Stimulated activated memory B cell treated with anti-CD40 and anti-IgM and Interleukin-4, amounts not matched to agents 10 μg/mL and 1 μg/mL and 100 μg/mL, for 72 hours (primary cell): ENCODE results near the gene UBXN2A.
A peak's percentile ranks its signal among the peaks of the same experiment; 100 is the strongest.
"Not testable (repeated sequence)": the region's sequence is repeated elsewhere in the genome, so short reads cannot be mapped to it uniquely, and the experiment has no call there.

ENCODE experiments used
- ATAC-seq: fragments of 150-1000 bp; cut with Tn5 transposase; 2 replicates; pipeline ENCODE4 v1.10.0; 2021
- H3K27ac Mint-ChIP-seq: one replicate; pipeline ENCODE4 v1.8.0; 2022; ENCODE audit warnings: mild to moderate bottlenecking, mixed read lengths
- H3K27me3 Mint-ChIP-seq: one replicate; pipeline ENCODE4 v1.8.0; 2022; ENCODE audit warnings: mixed read lengths
- H3K36me3 Mint-ChIP-seq: one replicate; pipeline ENCODE4 v1.8.0; 2022; ENCODE audit warnings: mixed read lengths
- H3K4me1 Mint-ChIP-seq: one replicate; pipeline ENCODE4 v1.8.0; 2022; ENCODE audit warnings: mixed read lengths
- H3K4me3 Mint-ChIP-seq: one replicate; pipeline ENCODE4 v1.8.0; 2022; ENCODE audit warnings: mild to moderate bottlenecking, moderate library complexity, mixed read lengths
- H3K9me3 Mint-ChIP-seq: one replicate; pipeline ENCODE4 v1.8.0; 2022; ENCODE audit warnings: mixed read lengths

Gene UBXN2A

GRCh38 chr2:23988371-23988770 lies 48.1 kb downstream of the UBXN2A start:
- no peak overlapping the region for H3K4me3 Mint-ChIP-seq
- H3K9me3 Mint-ChIP-seq: no peaks in the 10 kb centered on the region
- no peak for ATAC-seq
- no peaks in the 10 kb centered on the region for H3K4me1 Mint-ChIP-seq
- no peaks in the 10 kb centered on the region for H3K27me3 Mint-ChIP-seq
- H3K36me3 Mint-ChIP-seq: no peaks in the 10 kb centered on the region
- no peak overlapping the region for H3K27ac Mint-ChIP-seq

GRCh38 chr2:23992931-23993330 lies 52.7 kb downstream of the UBXN2A start:
- peaks cover 1% of the 10 kb centered on the region for H3K36me3 Mint-ChIP-seq
- no peak overlapping the region for H3K27ac Mint-ChIP-seq
- H3K9me3 Mint-ChIP-seq: no peaks in the 10 kb centered on the region

GRCh38 chr2:23993736-23994269 lies 53.5 kb downstream of the UBXN2A start:
- no peak for ATAC-seq
- peaks cover 9% of the 10 kb centered on the region for H3K36me3 Mint-ChIP-seq
- no peak overlapping the region for H3K27ac Mint-ChIP-seq
- H3K4me3 Mint-ChIP-seq: no peak overlapping the region
- H3K27me3 Mint-ChIP-seq: no peaks in the 10 kb centered on the region
- no peaks in the 10 kb centered on the region for H3K4me1 Mint-ChIP-seq
- H3K9me3 Mint-ChIP-seq: no peaks in the 10 kb centered on the region

More at GRCh38 chr2:23992931-23993330, 52.7 kb downstream of the UBXN2A start:
- no peak for ATAC-seq
- no peak overlapping the region for H3K4me3 Mint-ChIP-seq
- H3K27me3 Mint-ChIP-seq: no peaks in the 10 kb centered on the region
- no peaks in the 10 kb centered on the region for H3K4me1 Mint-ChIP-seq

GRCh38 chr2:23994567-23994966 lies 54.3 kb downstream of the UBXN2A start:
- H3K4me3 Mint-ChIP-seq: no peak overlapping the region
- H3K27ac Mint-ChIP-seq: no peak overlapping the region
- peaks cover 12% of the 10 kb centered on the region for H3K36me3 Mint-ChIP-seq
- H3K9me3 Mint-ChIP-seq: no peaks in the 10 kb centered on the region
- no peaks in the 10 kb centered on the region for H3K27me3 Mint-ChIP-seq
- no peak for ATAC-seq
- no peaks in the 10 kb centered on the region for H3K4me1 Mint-ChIP-seq

- peaks cover 38% of the 10 kb centered on the region for H3K27me3 Mint-ChIP-seq
- no peaks in the 10 kb centered on the region for H3K9me3 Mint-ChIP-seq
- H3K4me1 Mint-ChIP-seq: no peaks in the 10 kb centered on the region
Observed at GRCh38 chr2:24007693-24008092, 67.4 kb downstream of the UBXN2A start.

GRCh38 chr2:24008672-24009366 lies 68.6 kb downstream of the UBXN2A start:
- Mint-ChIP-seq H3K36me3 (no peaks in the 10 kb centered on the region), H3K27ac (no peak overlapping the region), H3K9me3 (no peaks in the 10 kb centered on the region), H3K27me3 (peaks cover 41% of the 10 kb centered on the region), H3K4me1 (no peaks in the 10 kb centered on the region), H3K4me3 (no peak overlapping the region)
- no peak for ATAC-seq

More at GRCh38 chr2:24007693-24008092, 67.4 kb downstream of the UBXN2A start:
- Mint-ChIP-seq H3K4me3 (no peak overlapping the region), H3K36me3 (no peaks in the 10 kb centered on the region), H3K27ac (no peak overlapping the region)
- no peak for ATAC-seq

GRCh38 chr2:24009367-24009679 lies 69.1 kb downstream of the UBXN2A start:
- Mint-ChIP-seq H3K4me3 (no peak overlapping the region), H3K9me3 (no peaks in the 10 kb centered on the region), H3K4me1 (no peaks in the 10 kb centered on the region), H3K27me3 (peaks cover 41% of the 10 kb centered on the region), H3K27ac (no peak overlapping the region), H3K36me3 (no peaks in the 10 kb centered on the region)
- ATAC-seq: no peak

- no peaks in the 10 kb centered on the region for H3K36me3 Mint-ChIP-seq
- H3K9me3 Mint-ChIP-seq: no peaks in the 10 kb centered on the region
- ATAC-seq: no peak
- no peak within 1 kb of the TSS for H3K27ac Mint-ChIP-seq
- peak within 1 kb of the TSS; percentile 55 for H3K4me3 Mint-ChIP-seq
- no peaks in the 10 kb centered on the region for H3K4me1 Mint-ChIP-seq
- H3K27me3 Mint-ChIP-seq: peaks cover 41% of the 10 kb centered on the region
Observed at GRCh38 chr2:24009680-24010476, 69.6 kb downstream of the UBXN2A start, which contains the start of gene MFSD2B. Gene MFSD2B (plus strand): TSS chr2:24010085. CDS start chr2:24010097, 12 bp downstream.

- H3K27me3 Mint-ChIP-seq: peaks cover 41% of the 10 kb centered on the region
- H3K27ac Mint-ChIP-seq: no peak overlapping the region
- no peaks in the 10 kb centered on the region for H3K36me3 Mint-ChIP-seq
- H3K4me1 Mint-ChIP-seq: no peaks in the 10 kb centered on the region
- no peak for ATAC-seq
- no peak overlapping the region for H3K4me3 Mint-ChIP-seq
- no peaks in the 10 kb centered on the region for H3K9me3 Mint-ChIP-seq
Observed at GRCh38 chr2:24010477-24011249, 70.4 kb downstream of the UBXN2A start.

GRCh38 chr2:24011250-24012104 lies 71.2 kb downstream of the UBXN2A start:
- no peak for ATAC-seq
- no peaks in the 10 kb centered on the region for H3K9me3 Mint-ChIP-seq
- peaks cover 41% of the 10 kb centered on the region for H3K27me3 Mint-ChIP-seq
- H3K4me1 Mint-ChIP-seq: no peaks in the 10 kb centered on the region
- H3K36me3 Mint-ChIP-seq: no peaks in the 10 kb centered on the region
- H3K4me3 Mint-ChIP-seq: no peak overlapping the region
- no peak overlapping the region for H3K27ac Mint-ChIP-seq

GRCh38 chr2:24012521-24013188 lies 72.4 kb downstream of the UBXN2A start:
- peaks cover 41% of the 10 kb centered on the region for H3K27me3 Mint-ChIP-seq
- H3K36me3 Mint-ChIP-seq: no peaks in the 10 kb centered on the region
- no peaks in the 10 kb centered on the region for H3K4me1 Mint-ChIP-seq
- H3K27ac Mint-ChIP-seq: no peak overlapping the region
- ATAC-seq: no peak
- H3K9me3 Mint-ChIP-seq: no peaks in the 10 kb centered on the region
- no peak overlapping the region for H3K4me3 Mint-ChIP-seq

GRCh38 chr2:24014902-24015301 lies 74.6 kb downstream of the UBXN2A start:
- ATAC-seq, H3K4me3 Mint-ChIP-seq, H3K27ac Mint-ChIP-seq, H3K9me3 Mint-ChIP-seq, H3K4me1 Mint-ChIP-seq, H3K36me3 Mint-ChIP-seq: not testable (repeated sequence)
- peaks cover 26% of the 10 kb centered on the region for H3K27me3 Mint-ChIP-seq

- Mint-ChIP-seq H3K27me3 (peaks cover 23% of the 10 kb centered on the region), H3K27ac (no peak overlapping the region), H3K4me1 (no peaks in the 10 kb centered on the region), H3K4me3 (no peak overlapping the region), H3K36me3 (no peaks in the 10 kb centered on the region), H3K9me3 (no peaks in the 10 kb centered on the region)
- no peak for ATAC-seq
Observed at GRCh38 chr2:24015562-24016375, 75.5 kb downstream of the UBXN2A start.
